Adipose tissue (tissue), 3 donors: ENCODE results near the gene UQCC2. TPM values are rescaled to one million over a fixed set of nuclear protein-coding genes. Genes with fewer than 3 reads are reported as not detected.

Source experiments
- H3K27ac ChIP-seq: one replicate; pipeline ENCODE4 v1.5.1; 2013; ENCODE audit warnings: low read depth, low read length
- WGBS, 3 donors: extraction: QIAGEN DNeasy Blood & Tissue Kit; methylation state at CpG; one replicate each; pipeline ENCODE4 v1.1.7; 2013; 5-methylcytosine and 5-hydroxymethylcytosine counted together
- polyA plus RNA-seq, 3 donors: library from polyadenylated mRNA; stranded (reverse); fragments of 200-250 nt; gene quantifications; one replicate each; pipeline ENCODE4 v1.2.3, GENCODE V29; 2013
- donor health status: healthy with polysubstance abuse.
- donor health status: Bipolar disorder and iron deficiency.
- donor health status: healthy.

UQCC2 gene
- polyA plus RNA-seq, 3 donors, result 31.1 to 78.1 (median 52.3) TPM

DNA sequence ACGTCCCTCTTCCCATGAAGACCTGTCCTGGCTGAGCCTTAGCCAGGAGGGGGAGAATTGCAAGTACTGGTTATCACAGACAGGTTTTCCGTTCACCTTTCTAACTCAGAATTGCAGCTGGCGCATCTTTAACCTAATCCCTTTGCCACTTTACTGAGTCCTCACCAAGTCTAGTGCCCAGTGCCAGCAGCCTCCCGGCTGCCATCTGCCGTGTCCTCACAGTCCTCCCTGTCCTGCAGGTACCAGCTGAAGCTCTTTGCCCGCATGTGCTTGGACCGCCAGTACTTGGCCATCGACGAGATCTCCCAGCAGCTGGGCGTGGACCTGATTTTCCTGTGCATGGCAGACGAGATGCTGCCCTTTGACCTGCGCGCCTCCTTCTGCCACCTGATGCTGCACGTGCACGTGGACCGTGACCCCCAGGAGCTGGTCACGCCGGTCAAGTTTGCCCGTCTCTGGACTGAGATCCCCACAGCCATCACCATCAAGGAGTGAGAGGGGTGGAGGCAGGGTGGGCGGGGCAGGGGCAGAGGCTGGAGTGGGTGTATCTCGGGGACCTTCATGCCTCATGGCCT is 41.3 kb downstream of the UQCC2 start:
- 92 to 95% (median 95%) methylated on average over 21 of the region's 21 CpGs for WGBS, 3 donors
- H3K27ac ChIP-seq, result no peak overlapping the region

DNA sequence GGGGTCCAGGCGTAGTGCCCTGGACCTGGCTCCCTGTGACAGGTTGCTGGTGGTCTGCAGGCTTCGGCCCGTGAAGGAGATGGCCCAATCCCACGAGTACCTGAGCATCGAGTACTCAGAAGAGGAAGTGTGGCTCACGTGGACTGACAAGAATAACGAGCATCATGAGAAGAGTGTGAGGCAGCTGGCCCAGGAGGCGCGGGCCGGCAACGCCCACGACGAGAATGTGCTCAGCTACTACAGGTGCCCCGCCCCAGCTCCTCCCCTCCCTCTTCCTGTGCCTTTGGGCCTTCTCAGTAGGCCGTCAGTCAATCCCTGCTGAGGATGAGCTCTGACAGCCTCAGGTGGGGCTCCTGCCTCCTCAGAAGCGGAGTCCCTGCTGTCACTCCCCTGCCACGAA is 42.6 kb downstream of the UQCC2 start:
- 71 to 78% (median 75%) methylated on average over 17 of the region's 17 CpGs for WGBS, 3 donors
- no peak overlapping the region for H3K27ac ChIP-seq

DNA sequence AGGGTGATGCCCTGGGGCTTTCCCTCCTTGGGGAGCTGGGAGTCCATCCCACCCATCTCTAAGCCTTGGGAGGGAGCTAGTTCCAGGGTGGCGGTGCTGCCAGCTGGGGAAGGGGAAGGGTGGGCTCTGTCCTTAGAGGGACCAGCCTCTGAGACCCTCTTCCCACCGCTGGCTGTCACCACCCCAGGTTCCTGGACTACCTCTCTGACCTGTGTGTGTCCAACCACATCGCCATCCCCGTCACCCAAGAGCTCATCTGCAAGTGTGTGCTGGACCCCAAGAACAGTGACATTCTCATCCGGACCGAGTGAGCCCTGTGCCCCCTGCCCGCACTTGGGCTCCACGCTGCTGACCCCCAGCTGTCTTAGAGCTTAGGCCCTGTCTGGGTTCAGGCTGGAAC is 43.2 kb downstream of the UQCC2 start:
- WGBS, 3 donors, result 96 to 97% (median 96%) methylated on average over 8 of the region's 8 CpGs

DNA sequence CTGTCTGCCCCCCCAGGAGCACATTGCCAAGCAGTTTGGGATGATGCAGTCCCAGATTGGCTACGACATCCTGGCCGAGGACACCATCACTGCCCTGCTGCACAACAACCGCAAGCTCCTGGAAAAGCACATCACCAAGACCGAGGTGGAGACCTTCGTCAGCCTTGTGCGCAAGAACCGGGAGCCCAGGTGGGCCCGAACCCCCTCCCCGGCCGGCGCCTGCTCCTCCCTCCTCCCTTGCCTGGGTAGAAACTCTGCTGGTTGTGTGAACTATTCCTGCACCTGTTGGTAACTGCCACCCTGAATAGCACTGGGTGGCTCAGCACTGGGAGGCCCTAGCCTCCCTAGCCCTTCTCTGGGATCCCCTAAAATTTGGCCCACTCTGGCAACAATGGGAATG is 43.7 kb downstream of the UQCC2 start:
- WGBS, 3 donors, result 95 to 97% (median 95%) methylated on average over 11 of the region's 11 CpGs
- no peak overlapping the region for H3K27ac ChIP-seq

More for the DNA sequence above, 43.2 kb downstream of the UQCC2 start:
- H3K27ac ChIP-seq, result no peak overlapping the region

DNA sequence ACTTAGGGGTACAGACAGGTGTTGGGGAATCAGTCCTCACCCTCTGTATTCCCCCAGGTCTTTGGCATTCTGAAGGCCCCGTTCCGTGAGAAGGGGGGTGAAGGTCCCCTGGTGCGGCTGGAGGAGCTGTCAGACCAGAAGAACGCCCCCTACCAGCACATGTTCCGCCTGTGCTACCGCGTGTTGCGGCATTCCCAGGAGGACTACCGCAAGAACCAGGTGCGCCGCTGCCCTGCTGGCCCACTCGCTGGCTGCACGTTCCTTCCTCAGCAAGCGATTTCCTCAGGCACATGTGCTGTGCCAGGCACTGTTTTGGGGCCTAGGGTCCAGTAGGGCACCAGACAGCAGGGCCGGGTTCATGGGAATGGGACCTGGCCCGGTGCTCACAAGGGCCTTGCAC is 44.4 kb downstream of the UQCC2 start:
- 94 to 95% (median 95%) methylated on average over 15 to 16 of the region's 16 CpGs for WGBS, 3 donors
- H3K27ac ChIP-seq, result no peak overlapping the region

DNA sequence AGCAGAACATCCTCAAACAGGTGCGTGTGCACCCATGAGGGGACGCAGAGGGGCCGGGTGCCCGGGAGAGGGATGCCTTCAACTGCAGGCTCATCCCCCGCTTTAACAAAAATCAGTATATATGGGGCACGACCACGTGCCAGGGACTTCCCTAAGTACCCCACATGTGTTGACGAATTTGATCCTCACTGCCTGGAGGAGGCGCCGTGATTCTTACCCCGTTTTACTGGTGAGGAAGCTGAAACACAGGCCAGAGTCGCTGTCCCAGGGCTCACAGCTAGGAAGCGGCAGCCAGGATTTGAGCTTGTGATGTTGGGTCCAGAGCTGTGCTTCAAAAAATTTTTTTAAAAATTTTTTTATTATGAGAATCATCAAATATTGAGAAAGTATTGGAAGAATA is 45.5 kb downstream of the UQCC2 start:
- WGBS, 3 donors, result 81 to 91% (median 90%) methylated on average over 13 of the region's 13 CpGs

DNA sequence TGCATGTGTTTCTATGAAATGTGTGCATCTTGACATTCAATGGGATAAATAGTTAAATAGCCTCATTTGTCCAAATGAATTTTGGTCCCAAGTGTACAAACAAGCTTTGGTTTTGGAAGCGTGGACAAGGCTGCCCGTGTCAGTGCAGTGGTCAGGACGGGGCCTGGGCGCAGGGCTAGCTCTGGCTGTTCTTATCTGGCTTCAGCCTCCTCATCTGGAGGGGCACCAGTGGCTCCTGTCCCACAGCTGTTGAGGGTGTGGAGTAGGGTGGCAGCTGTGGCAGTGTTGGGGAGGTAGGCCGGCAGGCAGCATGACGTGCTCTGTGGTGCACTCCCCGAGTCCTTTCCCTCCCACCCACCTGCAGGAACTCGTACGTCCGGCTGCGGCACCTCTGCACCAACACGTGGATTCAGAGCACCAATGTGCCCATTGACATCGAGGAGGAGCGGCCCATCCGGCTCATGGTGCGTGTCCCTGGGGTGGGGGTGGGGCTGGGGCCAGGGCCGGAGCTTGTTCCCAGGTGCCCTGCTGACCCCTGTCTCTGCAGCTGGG is 46.9 kb downstream of the UQCC2 start:
- WGBS, 3 donors, result 91 to 92% (median 92%) methylated on average over 17 of the region's 17 CpGs
- H3K27ac ChIP-seq, result no peak overlapping the region

More for the DNA sequence above, 45.5 kb downstream of the UQCC2 start:
- no peak overlapping the region for H3K27ac ChIP-seq

DNA sequence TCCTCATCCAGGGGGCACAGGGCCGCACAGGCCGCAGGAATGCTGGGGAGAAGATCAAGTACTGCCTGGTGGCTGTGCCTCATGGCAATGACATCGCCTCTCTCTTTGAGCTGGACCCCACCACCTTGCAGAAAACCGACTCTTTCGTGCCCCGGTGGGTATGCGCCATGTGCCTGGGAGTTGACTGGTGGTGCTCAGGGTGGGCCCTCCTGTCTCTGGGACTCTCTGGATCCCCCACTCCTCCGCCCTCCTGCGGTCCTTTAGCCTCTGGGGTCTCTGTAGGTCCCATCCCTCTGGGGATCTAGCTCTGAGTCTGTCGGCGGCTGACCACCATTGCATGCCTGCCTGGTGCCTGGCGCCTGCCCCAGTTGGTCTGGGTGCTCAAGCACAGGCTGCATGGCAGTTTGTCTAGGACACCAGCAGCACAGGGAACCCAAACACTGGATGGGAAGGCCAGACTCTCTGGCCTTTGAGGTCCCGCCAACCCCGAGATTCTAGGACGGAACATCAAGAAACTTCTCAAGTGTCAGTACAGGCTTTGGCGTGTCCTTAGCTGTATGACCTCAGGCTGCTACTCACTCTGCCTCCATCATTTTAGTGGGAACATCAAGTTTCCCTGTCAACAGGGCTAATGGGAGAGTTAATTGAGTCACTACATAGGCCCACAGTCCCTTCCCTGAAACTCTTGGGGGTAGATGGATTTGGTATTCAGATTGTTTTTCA is 47.6 kb downstream of the UQCC2 start:
- WGBS, 3 donors, result 92 to 96% (median 96%) methylated on average over 13 to 16 of the region's 16 CpGs
- no peak overlapping the region for H3K27ac ChIP-seq

DNA sequence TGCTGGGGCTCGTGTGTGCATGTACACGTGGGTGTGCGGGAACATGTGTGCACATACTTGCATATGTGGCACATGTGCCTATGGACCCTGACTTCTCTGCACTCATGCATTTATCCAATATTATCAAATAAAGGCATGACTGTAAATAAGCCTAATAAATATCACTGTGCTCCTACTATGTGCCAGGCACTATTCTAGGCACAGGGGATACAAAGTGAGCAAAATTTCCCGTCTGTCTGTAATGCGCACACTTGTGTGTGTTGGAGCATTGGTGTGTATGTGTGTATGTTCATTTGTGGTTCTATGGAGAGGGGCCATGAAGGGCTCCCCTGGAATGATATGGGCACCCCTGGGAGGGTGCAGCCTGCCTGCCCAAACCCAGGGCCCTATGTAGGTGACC is 48.5 kb downstream of the UQCC2 start:
- 77 to 87% (median 83%) methylated on average over 5 of the region's 5 CpGs for WGBS, 3 donors
- no peak overlapping the region for H3K27ac ChIP-seq

DNA sequence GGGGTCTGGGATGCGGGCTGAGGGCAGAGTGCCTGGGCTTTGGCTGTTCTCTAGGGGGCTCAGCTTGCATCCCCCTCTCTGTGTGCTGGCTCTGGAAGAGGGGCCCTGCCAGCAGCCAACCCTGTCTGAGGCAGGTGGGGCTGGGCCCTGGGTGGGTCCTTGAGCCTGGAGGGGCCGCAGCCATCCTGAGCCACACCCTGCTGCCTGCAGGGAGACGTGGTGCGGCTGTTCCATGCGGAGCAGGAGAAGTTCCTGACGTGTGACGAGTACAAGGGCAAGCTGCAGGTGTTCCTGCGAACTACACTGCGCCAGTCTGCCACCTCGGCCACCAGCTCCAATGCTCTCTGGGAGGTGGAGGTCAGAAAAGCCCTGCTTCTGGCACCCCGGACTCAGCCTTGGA is 49.2 kb downstream of the UQCC2 start:
- 89 to 94% (median 93%) methylated on average over 11 of the region's 11 CpGs for WGBS, 3 donors
- no peak overlapping the region for H3K27ac ChIP-seq

DNA sequence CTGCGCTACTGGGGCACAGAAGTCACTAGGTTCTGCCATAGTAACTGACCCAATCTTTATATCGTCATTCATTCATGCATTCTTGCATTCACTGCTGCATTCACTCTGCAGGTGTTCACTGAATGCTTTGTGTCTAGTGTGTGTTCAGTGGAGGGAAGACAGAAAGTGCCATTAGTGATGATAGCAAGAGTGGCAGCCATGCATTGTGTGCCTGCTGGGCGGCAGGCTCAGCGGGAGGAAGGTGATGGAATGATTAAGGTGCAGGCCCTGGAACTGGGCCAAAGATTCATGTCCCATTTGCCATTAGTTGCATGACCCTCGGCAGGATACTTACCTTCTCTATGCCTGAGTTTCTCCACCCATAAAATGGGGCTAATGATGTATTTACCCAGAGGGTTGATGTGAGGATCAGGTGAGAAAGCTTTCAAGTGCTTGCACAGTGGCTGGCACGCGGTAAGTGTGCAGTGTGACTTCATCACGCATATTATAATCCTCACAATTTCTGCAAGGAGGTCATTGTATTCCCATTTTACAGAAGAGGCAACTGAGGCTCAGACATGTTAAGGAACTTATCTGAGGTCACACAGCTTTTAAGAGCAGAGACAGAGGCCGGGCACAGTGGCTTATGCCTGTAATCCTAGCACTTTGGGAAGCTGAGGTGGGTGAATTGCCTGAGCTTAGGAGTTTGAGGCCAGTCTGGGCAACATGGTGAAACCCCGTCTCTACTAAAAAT is 50.2 kb downstream of the UQCC2 start:
- no peak overlapping the region for H3K27ac ChIP-seq
- 85 to 91% (median 89%) methylated on average over 10 of the region's 10 CpGs for WGBS, 3 donors

DNA sequence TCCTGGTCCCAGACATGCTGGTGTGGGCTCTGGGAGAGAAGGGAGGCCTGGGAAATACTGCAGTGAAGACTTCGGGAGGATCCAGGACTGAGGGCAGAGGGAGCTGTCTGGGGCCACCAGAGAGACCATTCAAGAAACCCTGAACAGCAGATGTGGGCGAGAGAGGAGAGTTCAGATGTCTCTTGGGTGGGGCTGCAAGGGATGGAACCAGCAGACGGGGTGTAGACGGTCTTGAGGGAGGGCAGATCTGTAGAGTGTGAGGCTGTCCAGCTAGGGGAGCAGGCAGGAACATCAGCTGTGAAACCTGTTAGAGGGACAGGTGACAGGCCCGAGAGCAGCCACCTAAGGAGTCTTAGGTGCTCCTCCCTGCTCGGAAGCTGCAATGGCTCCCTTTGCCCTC is 51.5 kb downstream of the UQCC2 start:
- WGBS, 3 donors, result 80 to 83% (median 81%) methylated on average over 6 of the region's 6 CpGs

DNA sequence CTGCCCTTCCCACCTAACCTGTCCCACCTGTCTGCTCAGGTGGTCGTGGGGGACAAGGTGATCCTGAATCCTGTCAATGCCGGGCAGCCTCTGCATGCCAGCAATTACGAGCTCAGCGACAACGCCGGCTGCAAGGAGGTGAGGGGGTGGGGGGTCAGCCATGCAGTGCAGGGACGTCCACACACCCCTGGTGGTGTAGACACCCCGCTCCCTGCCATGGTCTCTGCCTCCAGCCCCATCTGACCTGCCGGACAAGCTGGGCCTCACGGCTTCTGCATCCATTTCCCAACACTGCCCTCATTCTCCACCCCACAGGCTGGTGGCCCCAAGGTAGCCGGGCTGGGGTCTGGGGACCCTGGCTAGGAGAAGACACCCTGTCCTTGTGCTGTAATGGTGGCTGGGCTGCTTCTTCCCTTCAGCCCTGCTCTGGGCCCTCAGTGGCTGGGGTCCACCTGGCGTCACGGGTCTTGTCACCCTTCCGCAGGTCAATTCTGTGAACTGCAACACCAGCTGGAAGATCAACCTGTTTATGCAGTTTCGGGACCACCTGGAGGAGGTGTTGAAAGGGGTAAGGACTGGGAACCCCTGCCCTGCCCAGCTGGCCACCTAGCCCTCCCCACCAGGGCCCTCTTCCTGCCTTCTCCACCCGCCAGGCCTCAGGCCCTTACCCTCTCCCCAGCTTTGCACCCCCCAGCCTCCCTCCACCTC is 52.4 kb downstream of the UQCC2 start:
- no peak overlapping the region for H3K27ac ChIP-seq
- WGBS, 3 donors, result 87 to 92% (median 91%) methylated on average over 15 to 16 of the region's 16 CpGs

More for the DNA sequence above, 51.5 kb downstream of the UQCC2 start:
- no peak overlapping the region for H3K27ac ChIP-seq

DNA sequence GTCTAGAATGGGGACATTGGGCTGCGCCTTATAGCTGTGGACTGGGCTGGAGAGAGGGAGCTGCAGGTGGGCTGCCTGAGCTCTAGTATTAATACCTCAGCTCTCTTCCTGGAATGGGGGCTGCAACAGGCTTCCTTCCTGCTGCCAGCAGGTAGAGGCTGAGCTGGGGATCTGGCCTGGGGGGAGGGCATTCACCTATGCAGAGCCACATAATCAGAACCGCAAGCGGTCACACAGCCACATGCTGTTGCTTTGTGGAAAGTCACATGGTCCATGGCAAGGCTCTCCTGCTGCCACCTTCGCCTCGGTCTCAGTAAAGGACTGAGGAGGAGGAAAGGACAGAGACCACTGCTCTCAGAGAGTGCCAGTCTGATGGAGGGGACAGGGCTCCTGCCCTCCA is 54.7 kb downstream of the UQCC2 start:
- WGBS, 3 donors, result 93 to 94% (median 94%) methylated on average over 5 of the region's 5 CpGs
- H3K27ac ChIP-seq, result no peak overlapping the region

DNA sequence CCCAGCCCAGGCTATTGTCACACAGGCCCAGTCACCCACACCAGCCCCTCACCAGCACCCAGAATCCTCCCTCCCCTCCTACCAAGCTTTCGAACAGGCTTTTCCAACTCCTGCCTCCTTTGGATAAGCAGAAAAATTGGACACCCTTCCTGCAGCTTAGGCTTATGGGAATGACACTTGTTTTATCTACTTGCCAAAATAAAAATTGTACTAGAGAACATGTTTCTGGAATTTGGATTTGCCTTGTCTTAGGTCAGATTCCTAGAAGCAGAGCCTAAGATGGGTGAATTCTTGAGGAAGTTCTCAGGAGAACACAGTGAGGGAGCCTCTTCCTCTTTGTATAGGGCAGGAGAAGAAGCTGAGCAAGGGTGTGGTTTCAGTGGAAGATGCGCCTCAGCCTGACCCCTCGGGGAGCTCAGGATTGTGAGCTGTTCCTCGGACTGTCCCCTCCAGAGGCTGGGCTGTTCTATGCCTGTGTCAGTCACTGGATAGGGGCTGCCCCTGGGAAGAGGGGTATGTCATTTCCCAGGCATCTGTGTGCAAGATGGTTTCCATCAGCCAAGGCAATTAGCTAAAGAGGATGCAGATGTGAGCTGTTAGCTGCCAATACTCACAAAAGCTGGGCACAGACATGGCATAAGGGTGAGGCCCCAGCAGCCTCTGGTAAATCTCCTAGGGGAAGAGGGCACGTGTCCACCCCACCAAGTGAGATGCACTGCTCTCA is 56.5 kb downstream of the UQCC2 start:
- WGBS, 3 donors, result 54 to 63% (median 56%) methylated on average over 5 of the region's 5 CpGs
- H3K27ac ChIP-seq, result no peak overlapping the region

DNA sequence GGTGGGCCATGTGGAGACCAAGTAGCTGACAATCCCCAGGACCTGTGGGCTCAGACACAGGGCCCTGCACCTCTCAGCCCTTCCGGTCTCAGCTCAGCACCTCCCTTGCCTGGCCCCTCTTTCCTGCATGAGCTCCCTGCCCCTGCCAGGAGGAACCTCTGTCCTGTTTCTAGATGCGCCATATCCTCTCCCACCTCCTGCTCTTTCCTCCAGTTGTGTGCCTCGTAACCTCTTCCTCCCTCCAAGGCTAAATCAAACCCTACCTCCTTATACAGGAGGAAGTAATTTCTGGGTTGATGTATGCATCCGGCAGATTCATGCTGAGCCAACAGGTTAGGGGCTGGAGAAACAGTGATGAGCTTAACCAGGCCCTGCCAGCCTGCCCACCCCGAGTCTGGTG is 59.5 kb downstream of the UQCC2 start:
- 48 to 83% (median 49%) methylated on average over 5 of the region's 5 CpGs for WGBS, 3 donors

DNA sequence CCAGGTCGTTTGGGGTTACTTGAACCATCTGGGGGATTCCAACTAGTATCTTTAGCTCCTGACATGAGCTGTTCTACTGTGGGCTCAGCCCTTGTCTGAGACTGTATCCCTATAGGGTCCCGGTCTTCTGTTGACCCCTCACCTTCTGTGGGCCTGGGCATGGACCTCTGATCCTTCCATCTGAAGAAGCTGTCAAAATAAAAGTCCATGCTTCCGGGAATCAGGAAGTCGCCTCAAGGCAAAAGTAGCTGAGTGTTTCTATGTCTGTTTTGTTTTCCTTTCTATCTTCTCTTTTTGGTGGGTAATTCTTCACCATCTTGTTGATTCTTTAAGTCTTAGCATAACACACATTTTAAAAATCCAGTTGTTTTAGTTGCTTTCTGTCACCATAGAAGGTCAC is 60.1 kb downstream of the UQCC2 start:
- WGBS, 3 donors, result 66 to 75% (median 72%) methylated on average over 4 of the region's 4 CpGs

More for the DNA sequence above, 59.5 kb downstream of the UQCC2 start:
- no peak overlapping the region for H3K27ac ChIP-seq

More for the DNA sequence above, 60.1 kb downstream of the UQCC2 start:
- H3K27ac ChIP-seq, result no peak overlapping the region
